SK-N-SH treated with all-trans-retinoic acid at 6 μM for 48 hours (cell line): ENCODE data around the gene LRRC55.

Experiments
- ATAC-seq: fragments of 200-7000 bp; cut with Tn5 transposase; 3 replicates; pipeline ENCODE4 v1.9.1; 2020; ENCODE audit warnings: mild to moderate bottlenecking, moderate library complexity
- ARNTL ChIP-seq: fragments of 450-650 bp; formaldehyde crosslinking; IDR thresholded peaks from 2 replicates; pipeline ENCODE4 v1.5.0; 2020; ENCODE audit warnings: low read depth, mild to moderate bottlenecking, moderate library complexity, borderline replicate concordance
- BACH2 ChIP-seq: fragments of 250-450 bp; sonication (Bioruptor Pico); IDR thresholded peaks from 2 replicates; pipeline ENCODE4 v1.9.0; 2021; ENCODE audit warnings: mild to moderate bottlenecking, borderline replicate concordance
- CSDC2 ChIP-seq: fragments of 250-450 bp; sonication (Bioruptor Pico); IDR thresholded peaks from 2 replicates; pipeline ENCODE4 v1.5.0; 2020; ENCODE audit warnings: mild to moderate bottlenecking, moderate library complexity
- ISL1 ChIP-seq: fragments of 250-450 bp; sonication (Bioruptor Pico); IDR thresholded peaks from 2 replicates; pipeline ENCODE4 v2.1.2; 2022; ENCODE audit warnings: mild to moderate bottlenecking, moderate library complexity
- OSR1 ChIP-seq: fragments of 250-450 bp; sonication (Bioruptor Pico); IDR thresholded peaks from 2 replicates; pipeline ENCODE4 v1.8.0; 2022; ENCODE audit warnings: moderate library complexity, mild to moderate bottlenecking, inconsistent platforms
- PPARA ChIP-seq: fragments of 250-450 bp; sonication (Bioruptor Pico); IDR thresholded peaks from 2 replicates; pipeline ENCODE4 v1.5.0; 2020; ENCODE audit warnings: mild to moderate bottlenecking, borderline replicate concordance
- RARB ChIP-seq: fragments of 250-450 bp; sonication (Bioruptor Pico); IDR thresholded peaks from 2 replicates; pipeline ENCODE4 v1.8.0; 2021; ENCODE audit warnings: mild to moderate bottlenecking, moderate library complexity
- SNAI2 ChIP-seq: fragments of 250-450 bp; sonication (Bioruptor Pico); IDR thresholded peaks from 2 replicates; pipeline ENCODE4 v1.5.0; 2020; ENCODE audit warnings: mild to moderate bottlenecking, moderate library complexity
- TCF4 ChIP-seq: fragments of 250-450 bp; sonication (Bioruptor Pico); IDR thresholded peaks from 2 replicates; pipeline ENCODE4 v1.8.0; 2021; ENCODE audit warnings: mild to moderate bottlenecking, moderate library complexity, borderline replicate concordance
- TOX ChIP-seq: fragments of 250-450 bp; sonication (Bioruptor Pico); IDR thresholded peaks from 2 replicates; pipeline ENCODE4 v1.8.0; 2021; ENCODE audit warnings: mild to moderate bottlenecking, moderate library complexity, borderline replicate concordance
- ZC3H10 ChIP-seq: fragments of 250-450 bp; sonication (Bioruptor Pico); IDR thresholded peaks from 2 replicates; pipeline ENCODE4 v1.5.1; 2021; ENCODE audit warnings: mild to moderate bottlenecking, moderate library complexity
- ZFP3 ChIP-seq: fragments of 250-450 bp; sonication (Bioruptor Pico); IDR thresholded peaks from 2 replicates; pipeline ENCODE4 v1.5.0; 2020; ENCODE audit warnings: mild to moderate bottlenecking, moderate library complexity
- ZFP30 ChIP-seq: fragments of 450-650 bp; formaldehyde crosslinking; IDR thresholded peaks from 2 replicates; pipeline ENCODE4 v1.5.0; 2022; ENCODE audit warnings: mild to moderate bottlenecking, moderate library complexity
- ZNF565 ChIP-seq: fragments of 450-650 bp; formaldehyde crosslinking; conservative IDR thresholded peaks from 2 replicates; pipeline ENCODE4 v1.5.0; 2020; ENCODE audit warnings: low read depth, mild to moderate bottlenecking, moderate library complexity
- ZNF70 ChIP-seq: fragments of 450-650 bp; formaldehyde crosslinking; IDR thresholded peaks from 2 replicates; pipeline ENCODE4 v1.5.0; 2020; ENCODE audit warnings: mild to moderate bottlenecking, moderate library complexity
- TF ChIP-seq, protein P1 (sequence below): fragments of 250-450 bp; sonication (Bioruptor Pico); IDR thresholded peaks from 2 replicates; pipeline ENCODE4 v1.5.0; 2020; ENCODE audit warnings: mild to moderate bottlenecking, moderate library complexity
- TF ChIP-seq, protein P2 (sequence below): fragments of 250-450 bp; sonication (Bioruptor Pico); IDR thresholded peaks from 2 replicates; pipeline ENCODE4 v1.8.0; 2021; ENCODE audit warnings: low read depth, mild to moderate bottlenecking, moderate library complexity, borderline replicate concordance
- TF ChIP-seq, protein P3 (sequence below): fragments of 250-450 bp; sonication (Bioruptor Pico); IDR thresholded peaks from 2 replicates; pipeline ENCODE4 v1.5.1; 2021; ENCODE audit warnings: mild to moderate bottlenecking, moderate library complexity
- TF ChIP-seq, protein P4 (sequence below): fragments of 250-450 bp; sonication (Bioruptor Pico); IDR thresholded peaks from 2 replicates; pipeline ENCODE4 v1.5.1; 2020; ENCODE audit warnings: low read depth, mild to moderate bottlenecking, moderate library complexity
- TF ChIP-seq, protein P5 (sequence below): fragments of 250-450 bp; sonication (Bioruptor Pico); IDR thresholded peaks from 2 replicates; pipeline ENCODE4 v1.8.0; 2020; ENCODE audit warnings: mild to moderate bottlenecking, moderate library complexity, borderline replicate concordance

Gene LRRC55

DNA sequence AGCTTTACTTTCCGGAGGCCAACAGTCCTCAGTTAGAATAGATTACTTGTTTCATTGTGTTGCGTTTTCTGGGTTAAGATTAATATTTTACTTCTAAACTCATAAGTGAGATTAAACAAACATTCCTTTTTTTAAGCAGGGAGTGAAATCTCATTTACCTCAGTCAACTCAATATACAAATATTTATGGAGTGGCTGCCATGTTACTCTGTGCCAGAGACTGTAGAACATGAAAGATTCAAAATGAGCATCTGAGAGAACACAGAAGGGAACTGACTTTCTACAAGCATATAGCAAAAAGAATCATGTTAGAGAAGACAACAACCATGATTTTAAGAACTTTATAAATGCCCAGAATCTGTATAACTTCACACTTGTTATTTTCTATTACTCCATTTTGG lies 3.4 kb upstream of the LRRC55 start:
- no peak for ATAC-seq
- TF ChIP-seq, protein P1, sequence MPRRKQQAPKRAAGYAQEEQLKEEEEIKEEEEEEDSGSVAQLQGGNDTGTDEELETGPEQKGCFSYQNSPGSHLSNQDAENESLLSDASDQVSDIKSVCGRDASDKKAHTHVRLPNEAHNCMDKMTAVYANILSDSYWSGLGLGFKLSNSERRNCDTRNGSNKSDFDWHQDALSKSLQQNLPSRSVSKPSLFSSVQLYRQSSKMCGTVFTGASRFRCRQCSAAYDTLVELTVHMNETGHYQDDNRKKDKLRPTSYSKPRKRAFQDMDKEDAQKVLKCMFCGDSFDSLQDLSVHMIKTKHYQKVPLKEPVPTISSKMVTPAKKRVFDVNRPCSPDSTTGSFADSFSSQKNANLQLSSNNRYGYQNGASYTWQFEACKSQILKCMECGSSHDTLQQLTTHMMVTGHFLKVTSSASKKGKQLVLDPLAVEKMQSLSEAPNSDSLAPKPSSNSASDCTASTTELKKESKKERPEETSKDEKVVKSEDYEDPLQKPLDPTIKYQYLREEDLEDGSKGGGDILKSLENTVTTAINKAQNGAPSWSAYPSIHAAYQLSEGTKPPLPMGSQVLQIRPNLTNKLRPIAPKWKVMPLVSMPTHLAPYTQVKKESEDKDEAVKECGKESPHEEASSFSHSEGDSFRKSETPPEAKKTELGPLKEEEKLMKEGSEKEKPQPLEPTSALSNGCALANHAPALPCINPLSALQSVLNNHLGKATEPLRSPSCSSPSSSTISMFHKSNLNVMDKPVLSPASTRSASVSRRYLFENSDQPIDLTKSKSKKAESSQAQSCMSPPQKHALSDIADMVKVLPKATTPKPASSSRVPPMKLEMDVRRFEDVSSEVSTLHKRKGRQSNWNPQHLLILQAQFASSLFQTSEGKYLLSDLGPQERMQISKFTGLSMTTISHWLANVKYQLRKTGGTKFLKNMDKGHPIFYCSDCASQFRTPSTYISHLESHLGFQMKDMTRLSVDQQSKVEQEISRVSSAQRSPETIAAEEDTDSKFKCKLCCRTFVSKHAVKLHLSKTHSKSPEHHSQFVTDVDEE (CRISPR knock-in tag), result no peak

GRCh38 chr11:57179681-57180080 lies 2.1 kb upstream of the LRRC55 start:
- no peak for ATAC-seq
- TF ChIP-seq ZC3H10 (CRISPR knock-in tag) (no peak), ARNTL (no peak)

DNA sequence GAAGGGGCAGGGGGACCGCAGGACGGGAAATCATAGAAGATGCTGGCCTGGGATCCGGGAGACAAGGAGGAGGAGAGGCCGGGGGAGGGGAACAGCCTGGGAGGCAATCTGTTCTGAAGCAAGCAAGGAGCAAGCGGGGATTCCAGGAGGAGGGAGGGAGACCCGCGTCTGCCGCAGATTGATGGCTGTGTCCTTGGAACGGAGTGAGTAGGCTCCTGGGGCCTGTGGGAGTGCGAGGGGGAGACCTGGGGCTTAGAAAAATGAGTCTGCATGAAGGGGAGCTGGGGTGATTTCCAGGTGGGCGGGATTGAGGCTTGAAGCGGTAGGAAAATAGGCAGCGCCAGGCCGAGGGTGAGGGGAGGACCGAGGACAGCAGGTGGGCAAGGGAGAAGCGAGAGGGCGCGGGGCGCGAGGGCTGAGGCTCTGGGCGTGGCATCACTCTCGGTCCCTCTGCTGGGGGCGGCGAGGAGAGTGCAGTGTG lies 1.6 kb upstream of the LRRC55 start:
- TF ChIP-seq, protein P2, sequence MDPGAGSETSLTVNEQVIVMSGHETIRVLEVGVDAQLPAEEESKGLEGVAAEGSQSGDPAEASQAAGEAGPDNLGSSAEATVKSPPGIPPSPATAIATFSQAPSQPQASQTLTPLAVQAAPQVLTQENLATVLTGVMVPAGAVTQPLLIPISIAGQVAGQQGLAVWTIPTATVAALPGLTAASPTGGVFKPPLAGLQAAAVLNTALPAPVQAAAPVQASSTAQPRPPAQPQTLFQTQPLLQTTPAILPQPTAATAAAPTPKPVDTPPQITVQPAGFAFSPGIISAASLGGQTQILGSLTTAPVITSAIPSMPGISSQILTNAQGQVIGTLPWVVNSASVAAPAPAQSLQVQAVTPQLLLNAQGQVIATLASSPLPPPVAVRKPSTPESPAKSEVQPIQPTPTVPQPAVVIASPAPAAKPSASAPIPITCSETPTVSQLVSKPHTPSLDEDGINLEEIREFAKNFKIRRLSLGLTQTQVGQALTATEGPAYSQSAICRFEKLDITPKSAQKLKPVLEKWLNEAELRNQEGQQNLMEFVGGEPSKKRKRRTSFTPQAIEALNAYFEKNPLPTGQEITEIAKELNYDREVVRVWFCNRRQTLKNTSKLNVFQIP (CRISPR knock-in tag), result no peak
- TF ChIP-seq ISL1 (CRISPR knock-in tag), result no peak
- no peak for TF ChIP-seq ZNF565 (CRISPR knock-in tag)
- no peak for TF ChIP-seq PPARA (CRISPR knock-in tag)
- TF ChIP-seq, protein P3, sequence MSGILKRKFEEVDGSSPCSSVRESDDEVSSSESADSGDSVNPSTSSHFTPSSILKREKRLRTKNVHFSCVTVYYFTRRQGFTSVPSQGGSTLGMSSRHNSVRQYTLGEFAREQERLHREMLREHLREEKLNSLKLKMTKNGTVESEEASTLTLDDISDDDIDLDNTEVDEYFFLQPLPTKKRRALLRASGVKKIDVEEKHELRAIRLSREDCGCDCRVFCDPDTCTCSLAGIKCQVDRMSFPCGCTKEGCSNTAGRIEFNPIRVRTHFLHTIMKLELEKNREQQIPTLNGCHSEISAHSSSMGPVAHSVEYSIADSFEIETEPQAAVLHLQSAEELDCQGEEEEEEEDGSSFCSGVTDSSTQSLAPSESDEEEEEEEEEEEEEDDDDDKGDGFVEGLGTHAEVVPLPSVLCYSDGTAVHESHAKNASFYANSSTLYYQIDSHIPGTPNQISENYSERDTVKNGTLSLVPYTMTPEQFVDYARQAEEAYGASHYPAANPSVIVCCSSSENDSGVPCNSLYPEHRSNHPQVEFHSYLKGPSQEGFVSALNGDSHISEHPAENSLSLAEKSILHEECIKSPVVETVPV, result no peak
- TF ChIP-seq, protein P4, sequence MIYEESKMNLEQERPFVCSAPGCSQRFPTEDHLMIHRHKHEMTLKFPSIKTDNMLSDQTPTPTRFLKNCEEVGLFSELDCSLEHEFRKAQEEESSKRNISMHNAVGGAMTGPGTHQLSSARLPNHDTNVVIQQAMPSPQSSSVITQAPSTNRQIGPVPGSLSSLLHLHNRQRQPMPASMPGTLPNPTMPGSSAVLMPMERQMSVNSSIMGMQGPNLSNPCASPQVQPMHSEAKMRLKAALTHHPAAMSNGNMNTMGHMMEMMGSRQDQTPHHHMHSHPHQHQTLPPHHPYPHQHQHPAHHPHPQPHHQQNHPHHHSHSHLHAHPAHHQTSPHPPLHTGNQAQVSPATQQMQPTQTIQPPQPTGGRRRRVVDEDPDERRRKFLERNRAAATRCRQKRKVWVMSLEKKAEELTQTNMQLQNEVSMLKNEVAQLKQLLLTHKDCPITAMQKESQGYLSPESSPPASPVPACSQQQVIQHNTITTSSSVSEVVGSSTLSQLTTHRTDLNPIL (CRISPR knock-in tag), result no peak
- no peak for TF ChIP-seq TCF4 (CRISPR knock-in tag)
- TF ChIP-seq CSDC2 (CRISPR knock-in tag), result no peak
- TF ChIP-seq RARB, result no peak
- TF ChIP-seq BACH2 (CRISPR knock-in tag), result no peak
- no peak for TF ChIP-seq OSR1 (CRISPR knock-in tag)
- no peak for TF ChIP-seq ARNTL
- TF ChIP-seq TOX (CRISPR knock-in tag), result no peak
- no peak for ATAC-seq

- TF ChIP-seq ZNF70 (CRISPR knock-in tag) (no peak), PPARA (CRISPR knock-in tag) (no peak), ISL1 (CRISPR knock-in tag) (no peak), SNAI2 (CRISPR knock-in tag) (no peak), ARNTL (no peak), TOX (CRISPR knock-in tag) (no peak)
- no peak for ATAC-seq
Measured at GRCh38 chr11:57180964-57181363, 789 bp upstream of the LRRC55 start.

DNA sequence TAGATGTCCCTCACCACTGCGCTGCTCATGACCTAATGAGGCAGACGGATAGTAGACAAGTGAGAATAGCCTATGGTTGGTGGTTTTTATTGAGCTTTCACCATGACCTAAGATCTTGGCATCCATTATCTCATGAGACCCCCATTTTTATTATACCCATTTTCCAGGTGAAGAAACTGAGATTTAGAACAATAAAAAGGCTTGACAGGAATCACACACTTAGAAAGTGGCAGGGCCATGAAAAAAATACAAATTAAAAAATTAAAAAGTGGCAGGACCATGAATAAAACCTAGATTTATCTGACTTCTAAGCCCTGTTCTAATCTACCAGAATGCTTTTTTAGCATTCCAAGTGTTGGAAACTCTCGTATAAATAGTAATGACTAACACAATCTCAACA lies 1.1 kb downstream of the LRRC55 start:
- no peak for ATAC-seq
- TF ChIP-seq ZFP3 (CRISPR knock-in tag) (no peak), ZC3H10 (CRISPR knock-in tag) (no peak), TCF4 (CRISPR knock-in tag) (no peak), TOX (CRISPR knock-in tag) (no peak), OSR1 (CRISPR knock-in tag) (no peak), SNAI2 (CRISPR knock-in tag) (no peak), ARNTL (no peak), ZFP30 (CRISPR knock-in tag) (no peak)
- TF ChIP-seq, protein P4 (CRISPR knock-in tag), result no peak
- TF ChIP-seq, protein P2 (CRISPR knock-in tag), result no peak
- TF ChIP-seq, protein P3, result no peak
- TF ChIP-seq, protein P5, sequence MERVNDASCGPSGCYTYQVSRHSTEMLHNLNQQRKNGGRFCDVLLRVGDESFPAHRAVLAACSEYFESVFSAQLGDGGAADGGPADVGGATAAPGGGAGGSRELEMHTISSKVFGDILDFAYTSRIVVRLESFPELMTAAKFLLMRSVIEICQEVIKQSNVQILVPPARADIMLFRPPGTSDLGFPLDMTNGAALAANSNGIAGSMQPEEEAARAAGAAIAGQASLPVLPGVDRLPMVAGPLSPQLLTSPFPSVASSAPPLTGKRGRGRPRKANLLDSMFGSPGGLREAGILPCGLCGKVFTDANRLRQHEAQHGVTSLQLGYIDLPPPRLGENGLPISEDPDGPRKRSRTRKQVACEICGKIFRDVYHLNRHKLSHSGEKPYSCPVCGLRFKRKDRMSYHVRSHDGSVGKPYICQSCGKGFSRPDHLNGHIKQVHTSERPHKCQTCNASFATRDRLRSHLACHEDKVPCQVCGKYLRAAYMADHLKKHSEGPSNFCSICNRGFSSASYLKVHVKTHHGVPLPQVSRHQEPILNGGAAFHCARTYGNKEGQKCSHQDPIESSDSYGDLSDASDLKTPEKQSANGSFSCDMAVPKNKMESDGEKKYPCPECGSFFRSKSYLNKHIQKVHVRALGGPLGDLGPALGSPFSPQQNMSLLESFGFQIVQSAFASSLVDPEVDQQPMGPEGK (CRISPR knock-in tag), result no peak
